ENCODE data around the gene CDK5RAP1. TPM values are rescaled to one million over a fixed set of nuclear protein-coding genes. Genes with fewer than 3 reads are reported as not detected.

Gene CDK5RAP1, protein sequence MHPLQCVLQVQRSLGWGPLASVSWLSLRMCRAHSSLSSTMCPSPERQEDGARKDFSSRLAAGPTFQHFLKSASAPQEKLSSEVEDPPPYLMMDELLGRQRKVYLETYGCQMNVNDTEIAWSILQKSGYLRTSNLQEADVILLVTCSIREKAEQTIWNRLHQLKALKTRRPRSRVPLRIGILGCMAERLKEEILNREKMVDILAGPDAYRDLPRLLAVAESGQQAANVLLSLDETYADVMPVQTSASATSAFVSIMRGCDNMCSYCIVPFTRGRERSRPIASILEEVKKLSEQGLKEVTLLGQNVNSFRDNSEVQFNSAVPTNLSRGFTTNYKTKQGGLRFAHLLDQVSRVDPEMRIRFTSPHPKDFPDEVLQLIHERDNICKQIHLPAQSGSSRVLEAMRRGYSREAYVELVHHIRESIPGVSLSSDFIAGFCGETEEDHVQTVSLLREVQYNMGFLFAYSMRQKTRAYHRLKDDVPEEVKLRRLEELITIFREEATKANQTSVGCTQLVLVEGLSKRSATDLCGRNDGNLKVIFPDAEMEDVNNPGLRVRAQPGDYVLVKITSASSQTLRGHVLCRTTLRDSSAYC
- total RNA-seq = 14.1 and 17.6 TPM in 2 replicates

DNA sequence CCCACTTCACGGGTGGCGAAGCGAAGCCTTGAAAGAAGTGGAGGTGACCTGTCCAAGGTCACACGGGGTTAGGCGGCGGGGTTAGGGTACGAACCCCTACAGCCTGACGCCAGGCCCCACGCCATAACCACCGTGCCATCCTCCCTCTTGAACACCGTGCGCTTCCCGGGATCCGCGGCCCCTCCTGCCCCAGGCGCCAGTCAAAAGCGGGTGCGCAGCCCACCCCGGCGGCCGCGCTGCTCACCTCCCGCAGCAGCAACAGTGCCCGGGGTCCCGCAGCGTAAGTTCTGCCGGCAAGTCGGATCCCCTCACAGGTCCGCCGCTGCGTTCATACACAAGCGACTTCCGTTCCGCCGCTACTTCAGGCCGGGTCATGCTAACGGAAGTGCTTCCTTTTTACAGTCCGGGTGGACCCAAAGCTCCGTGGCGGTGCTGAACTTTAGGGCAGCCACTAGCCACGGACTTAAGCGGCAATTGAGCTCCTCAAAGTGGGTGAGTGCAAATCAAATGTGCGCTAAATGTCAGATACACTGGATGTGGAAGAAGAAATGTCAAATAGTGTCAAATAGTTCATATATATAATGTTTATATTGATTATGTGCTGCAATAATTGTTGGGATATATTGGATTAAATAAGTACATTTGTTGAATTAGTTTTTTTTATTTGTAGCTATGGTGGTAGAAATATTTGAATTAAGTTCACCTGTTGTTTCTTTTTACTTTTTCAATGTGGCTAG lies at the start of gene CDK5RAP1:
TSS of gene CDK5RAP1 (minus strand) at position 336 of the 737 bp plus-strand sequence. CDS start 4,455 bp downstream, outside the sequence.

GRCh38 chr20:33443512-33444239 lies 42.4 kb upstream of the CDK5RAP1 start, which contains the start of gene SNTA1:
Gene SNTA1, minus strand, starts transcription at chr20:33443763. Its CDS starts 143 bp downstream, at chr20:33443620.

Other genes starting within 250 kb of the CDK5RAP1 start
- not detected in 2 replicates for gene BPIFA2, start 233.4 kb downstream of the CDK5RAP1 start, total RNA-seq
- gene BPIFA3, start 184.2 kb downstream of the CDK5RAP1 start, total RNA-seq = not detected in 2 replicates
- gene BPIFA1, start 165.5 kb downstream of the CDK5RAP1 start, total RNA-seq = not detected in 2 replicates
- gene BPIFB1, start 118.3 kb downstream of the CDK5RAP1 start, total RNA-seq = not detected in 2 replicates
- gene SNTA1, start 42.2 kb upstream of the CDK5RAP1 start, total RNA-seq = 23.9 and 40.4 TPM in 2 replicates
- gene CBFA2T2, start 88.6 kb upstream of the CDK5RAP1 start, total RNA-seq = 3.6 and 4.8 TPM in 2 replicates

Data from aortic smooth muscle cell (primary cell).